ENCODE data around the gene MICALL1. TPM values are rescaled to one million over a fixed set of nuclear protein-coding genes. Genes with fewer than 3 reads are reported as not detected.

Gene MICALL1
- total and polyA plus RNA-seq, 2 experiments from 2014 or later: 13.6 to 34.9 TPM

GRCh38 chr22:37983860-37984791, 78.0 kb downstream of the MICALL1 start, which contains the start of gene SOX10:
Gene SOX10, minus strand, starts transcription at chr22:37984555. Its CDS starts 771 bp downstream, at chr22:37983784.
- no peaks in the 10 kb centered on the region for H3K9me3 ChIP-seq (ENCODE audit: low read depth)
- H3K4me3 ChIP-seq: no peak within 1 kb of the TSS
- no peak for TF ChIP-seq CTCF (IDR thresholded peaks at IDR 0.05; ENCODE audit: low read depth, low read length)
- H3K27ac ChIP-seq: no peak within 1 kb of the TSS
- H3K27me3 ChIP-seq: peaks cover 33% of the 10 kb centered on the region
- H3K36me3 ChIP-seq: no peaks in the 10 kb centered on the region
- H3K4me1 ChIP-seq (ENCODE audit: low read depth): no peaks in the 10 kb centered on the region
- no peak for DNase-seq (ENCODE audit: low read depth in 1 of 2, low spot score in 1 of 2)

- Histone ChIP-seq H3K9me3 (ENCODE audit: low read depth) (no peaks in the 10 kb centered on the region), H3K4me3 (no peak overlapping the region), H3K36me3 (no peaks in the 10 kb centered on the region), H3K27ac (no peak overlapping the region), H3K4me1 (ENCODE audit: low read depth) (no peaks in the 10 kb centered on the region), H3K27me3 (peaks cover 33% of the 10 kb centered on the region)
- TF ChIP-seq CTCF (IDR thresholded peaks at IDR 0.05; ENCODE audit: low read depth, low read length): no peak
- DNase-seq (ENCODE audit: low read depth in 1 of 2, low spot score in 1 of 2): no peak
Measured at GRCh38 chr22:37985050-37985585, 79.0 kb downstream of the MICALL1 start.

GRCh38 chr22:37985751-37986281, 79.7 kb downstream of the MICALL1 start:
- Histone ChIP-seq H3K36me3 (no peaks in the 10 kb centered on the region), H3K27me3 (peaks cover 33% of the 10 kb centered on the region), H3K4me3 (no peak overlapping the region), H3K9me3 (ENCODE audit: low read depth) (no peaks in the 10 kb centered on the region), H3K4me1 (ENCODE audit: low read depth) (no peaks in the 10 kb centered on the region), H3K27ac (no peak overlapping the region)
- no peak for TF ChIP-seq CTCF (IDR thresholded peaks at IDR 0.05; ENCODE audit: low read depth, low read length)
- no peak for DNase-seq (ENCODE audit: low read depth in 1 of 2, low spot score in 1 of 2)

GRCh38 chr22:37986371-37986770, 80.3 kb downstream of the MICALL1 start:
- Histone ChIP-seq H3K4me3 (no peak overlapping the region), H3K4me1 (ENCODE audit: low read depth) (no peaks in the 10 kb centered on the region), H3K27me3 (peaks cover 33% of the 10 kb centered on the region), H3K36me3 (no peaks in the 10 kb centered on the region), H3K9me3 (ENCODE audit: low read depth) (no peaks in the 10 kb centered on the region), H3K27ac (no peak overlapping the region)
- DNase-seq (ENCODE audit: low read depth in 1 of 2, low spot score in 1 of 2): no peak
- no peak for TF ChIP-seq CTCF (IDR thresholded peaks at IDR 0.05; ENCODE audit: low read depth, low read length)

- Histone ChIP-seq H3K36me3 (no peaks in the 10 kb centered on the region), H3K9me3 (ENCODE audit: low read depth) (no peaks in the 10 kb centered on the region), H3K4me1 (ENCODE audit: low read depth) (no peaks in the 10 kb centered on the region), H3K27me3 (peaks cover 6% of the 10 kb centered on the region), H3K27ac (no peak overlapping the region), H3K4me3 (no peak overlapping the region)
- DNase-seq (ENCODE audit: low read depth in 1 of 2, low spot score in 1 of 2): no peak
- TF ChIP-seq CTCF (IDR thresholded peaks at IDR 0.05; ENCODE audit: low read depth, low read length): no peak
Measured at GRCh38 chr22:37989146-37990045, 83.3 kb downstream of the MICALL1 start.

Data from cardiac muscle cell (in vitro differentiated cells and primary cell).